ENCODE data around the gene SOD1. TPM values are rescaled to one million over a fixed set of nuclear protein-coding genes. Genes with fewer than 3 reads are reported as not detected.

SOD1 gene
- total and polyA plus RNA-seq, 7 experiments from 2014 or later = 110 to 777 (median 192) TPM

GRCh38 chr21:31673321-31673912 is 13.9 kb downstream of the SOD1 start:
- intact Hi-C loops (cut with micrococcal nuclease) = no loop called here
- H3K27ac ChIP-seq (ENCODE audit: low read depth, low read length) = no peak overlapping the region
- no peaks in the 10 kb centered on the region for H3K4me1 ChIP-seq (ENCODE audit: control insufficient read depth in 2 of 2, insufficient read depth in 2 of 2, low read length in 2 of 2)
- H3K4me3 Mint-ChIP-seq = no peak overlapping the region
- ChIA-PET POLR2A (no interaction called here), CTCF (no interaction called here)
- H3K9me3 Mint-ChIP-seq = no peaks in the 10 kb centered on the region
- peaks cover 5 to 21% (median 7%) of the 10 kb centered on the region in 5 donors for H3K36me3 Mint-ChIP-seq
- no peak for ATAC-seq
- no peak overlapping the region for H3K4me3 ChIP-seq (ENCODE audit: low read length)
- H3K27ac Mint-ChIP-seq = peak overlapping the region in 3 of 9 donors; percentile 22 to 63 (median 29)
- DNase-seq = no peak
- H3K9me3 ChIP-seq (ENCODE audit: control insufficient read depth in 2 of 3, low read length in 3 of 3) = no peaks in the 10 kb centered on the region
- peaks cover 0 to 30% (median 12%) of the 10 kb centered on the region in 3 experiments for H3K36me3 ChIP-seq (ENCODE audit: control insufficient read depth in 2 of 3, insufficient read depth in 3 of 3, low read length in 3 of 3)
- no peaks in the 10 kb centered on the region for H3K27me3 Mint-ChIP-seq
- no peaks in the 10 kb centered on the region for H3K27me3 ChIP-seq (ENCODE audit: control insufficient read depth in 2 of 2, insufficient read depth in 2 of 2, low read length in 2 of 2)
- peaks cover 1 to 6% (median 4%) of the 10 kb centered on the region in 7 donors for H3K4me1 Mint-ChIP-seq

- POLR2A ChIA-PET = interaction anchor here (1.1 kb wide), 1 partner anchor 57 kb away, joined by 3 read pairs; the partner anchor contains the start of gene SCAF4
- CTCF ChIA-PET = no interaction called here
- Mint-ChIP-seq H3K36me3 (peaks cover 4 to 17% (median 8%) of the 10 kb centered on the region in 5 donors), H3K27me3 (no peaks in the 10 kb centered on the region), H3K9me3 (no peaks in the 10 kb centered on the region), H3K4me1 (peaks cover 0 to 3% (median 0%) of the 10 kb centered on the region in 7 donors), H3K4me3 (no peak overlapping the region), H3K27ac (no peak overlapping the region)
- Histone ChIP-seq H3K4me3 (ENCODE audit: low read length) (no peak overlapping the region), H3K4me1 (ENCODE audit: control insufficient read depth in 2 of 2, insufficient read depth in 2 of 2, low read length in 2 of 2) (no peaks in the 10 kb centered on the region), H3K27ac (ENCODE audit: low read depth, low read length) (no peak overlapping the region), H3K36me3 (ENCODE audit: control insufficient read depth in 2 of 3, insufficient read depth in 3 of 3, low read length in 3 of 3) (peaks cover 0 to 21% (median 2%) of the 10 kb centered on the region in 3 experiments), H3K9me3 (ENCODE audit: control insufficient read depth in 2 of 3, low read length in 3 of 3) (no peaks in the 10 kb centered on the region), H3K27me3 (ENCODE audit: control insufficient read depth in 2 of 2, insufficient read depth in 2 of 2, low read length in 2 of 2) (no peaks in the 10 kb centered on the region)
- DNase-seq = no peak
- intact Hi-C loops (cut with micrococcal nuclease) = no loop called here
- ATAC-seq = no peak
Observed at GRCh38 chr21:31675318-31675717, 15.8 kb downstream of the SOD1 start.

GRCh38 chr21:31675960-31676359 is 16.5 kb downstream of the SOD1 start:
- intact Hi-C loops (cut with micrococcal nuclease) = no loop called here
- ATAC-seq = no peak
- Mint-ChIP-seq H3K4me1 (peaks cover 0 to 3% (median 0%) of the 10 kb centered on the region in 7 donors), H3K9me3 (no peaks in the 10 kb centered on the region), H3K27ac (no peak overlapping the region), H3K4me3 (no peak overlapping the region), H3K36me3 (peaks cover 4 to 13% (median 8%) of the 10 kb centered on the region in 5 donors), H3K27me3 (no peaks in the 10 kb centered on the region)
- no peaks in the 10 kb centered on the region for H3K9me3 ChIP-seq (ENCODE audit: control insufficient read depth in 2 of 3, low read length in 3 of 3)
- CTCF ChIA-PET = no interaction called here
- DNase-seq = no peak
- POLR2A ChIA-PET = no interaction called here
- peaks cover 0 to 21% (median 0%) of the 10 kb centered on the region in 3 experiments for H3K36me3 ChIP-seq (ENCODE audit: control insufficient read depth in 2 of 3, insufficient read depth in 3 of 3, low read length in 3 of 3)
- no peak overlapping the region for H3K4me3 ChIP-seq (ENCODE audit: low read length)
- H3K27ac ChIP-seq (ENCODE audit: low read depth, low read length) = no peak overlapping the region
- no peaks in the 10 kb centered on the region for H3K4me1 ChIP-seq (ENCODE audit: control insufficient read depth in 2 of 2, insufficient read depth in 2 of 2, low read length in 2 of 2)
- no peaks in the 10 kb centered on the region for H3K27me3 ChIP-seq (ENCODE audit: control insufficient read depth in 2 of 2, insufficient read depth in 2 of 2, low read length in 2 of 2)

- Histone ChIP-seq H3K27ac (ENCODE audit: low read depth, low read length) (no peak overlapping the region), H3K9me3 (ENCODE audit: control insufficient read depth in 2 of 3, low read length in 3 of 3) (no peaks in the 10 kb centered on the region), H3K27me3 (ENCODE audit: control insufficient read depth in 2 of 2, insufficient read depth in 2 of 2, low read length in 2 of 2) (no peaks in the 10 kb centered on the region), H3K36me3 (ENCODE audit: control insufficient read depth in 2 of 3, insufficient read depth in 3 of 3, low read length in 3 of 3) (peaks cover 0 to 11% (median 2%) of the 10 kb centered on the region in 3 experiments), H3K4me3 (ENCODE audit: low read length) (no peak overlapping the region), H3K4me1 (ENCODE audit: control insufficient read depth in 2 of 2, insufficient read depth in 2 of 2, low read length in 2 of 2) (no peaks in the 10 kb centered on the region)
- H3K4me3 Mint-ChIP-seq = no peak overlapping the region
- no peaks in the 10 kb centered on the region for H3K9me3 Mint-ChIP-seq
- ChIA-PET CTCF (no interaction called here), POLR2A (no interaction called here)
- intact Hi-C loops (cut with micrococcal nuclease) = no loop called here
- H3K27ac Mint-ChIP-seq = no peak overlapping the region
- DNase-seq = no peak
- no peak for ATAC-seq
- peaks cover 0 to 11% (median 4%) of the 10 kb centered on the region in 5 donors for H3K36me3 Mint-ChIP-seq
- no peaks in the 10 kb centered on the region for H3K27me3 Mint-ChIP-seq
- H3K4me1 Mint-ChIP-seq = peaks cover 0 to 3% (median 0%) of the 10 kb centered on the region in 7 donors
Observed at GRCh38 chr21:31677047-31677446, 17.6 kb downstream of the SOD1 start.

- Histone ChIP-seq H3K27me3 (ENCODE audit: control insufficient read depth in 2 of 2, insufficient read depth in 2 of 2, low read length in 2 of 2) (no peaks in the 10 kb centered on the region), H3K4me3 (ENCODE audit: low read length) (no peak overlapping the region), H3K27ac (ENCODE audit: low read depth, low read length) (no peak overlapping the region), H3K36me3 (ENCODE audit: control insufficient read depth in 2 of 3, insufficient read depth in 3 of 3, low read length in 3 of 3) (peaks cover 6 to 22% (median 15%) of the 10 kb centered on the region in 3 experiments), H3K9me3 (ENCODE audit: control insufficient read depth in 2 of 3, low read length in 3 of 3) (no peaks in the 10 kb centered on the region), H3K4me1 (ENCODE audit: control insufficient read depth in 2 of 2, insufficient read depth in 2 of 2, low read length in 2 of 2) (no peaks in the 10 kb centered on the region)
- intact Hi-C loops (cut with micrococcal nuclease) = loop anchor here in 1 of 2 donors (2.0 kb wide), 1 partner anchor 14 kb away; no protein-coding TSS in a partner anchor
- H3K27me3 Mint-ChIP-seq = no peaks in the 10 kb centered on the region
- peaks cover 0 to 16% (median 9%) of the 10 kb centered on the region in 5 donors for H3K36me3 Mint-ChIP-seq
- no peaks in the 10 kb centered on the region for H3K9me3 Mint-ChIP-seq
- DNase-seq (no peak), ATAC-seq (no peak)
- H3K4me3 Mint-ChIP-seq = no peak overlapping the region
- POLR2A ChIA-PET = interaction anchor here (1.2 kb wide), 1 partner anchor 9 kb away, joined by 3 read pairs; no protein-coding TSS in a partner anchor
- peaks cover 0 to 5% (median 0%) of the 10 kb centered on the region in 7 donors for H3K4me1 Mint-ChIP-seq
- CTCF ChIA-PET = no interaction called here
- no peak overlapping the region for H3K27ac Mint-ChIP-seq
Observed at GRCh38 chr21:31678478-31678877, 19.0 kb downstream of the SOD1 start.

GRCh38 chr21:31682620-31683019 is 23.1 kb downstream of the SOD1 start:
- no peaks in the 10 kb centered on the region for H3K4me1 ChIP-seq (ENCODE audit: control insufficient read depth in 2 of 2, insufficient read depth in 2 of 2, low read length in 2 of 2)
- CTCF ChIA-PET = no interaction called here
- H3K27ac Mint-ChIP-seq = peak overlapping the region in 1 of 9 donors; percentile 1
- no peaks in the 10 kb centered on the region for H3K9me3 Mint-ChIP-seq
- peaks cover 8 to 46% (median 30%) of the 10 kb centered on the region in 5 donors for H3K36me3 Mint-ChIP-seq
- no peak overlapping the region for H3K4me3 Mint-ChIP-seq
- H3K4me3 ChIP-seq (ENCODE audit: low read length) = no peak overlapping the region
- H3K36me3 ChIP-seq (ENCODE audit: control insufficient read depth in 2 of 3, insufficient read depth in 3 of 3, low read length in 3 of 3) = peaks cover 18 to 56% (median 22%) of the 10 kb centered on the region in 3 experiments
- H3K27ac ChIP-seq (ENCODE audit: low read depth, low read length) = no peak overlapping the region
- ATAC-seq (no peak), DNase-seq (no peak)
- POLR2A ChIA-PET = no interaction called here
- H3K9me3 ChIP-seq (ENCODE audit: control insufficient read depth in 2 of 3, low read length in 3 of 3) = no peaks in the 10 kb centered on the region
- intact Hi-C loops (cut with micrococcal nuclease) = no loop called here
- H3K4me1 Mint-ChIP-seq = peaks cover 0 to 6% (median 0%) of the 10 kb centered on the region in 7 donors
- no peaks in the 10 kb centered on the region for H3K27me3 ChIP-seq (ENCODE audit: control insufficient read depth in 2 of 2, insufficient read depth in 2 of 2, low read length in 2 of 2)
- H3K27me3 Mint-ChIP-seq = no peaks in the 10 kb centered on the region

GRCh38 chr21:31683029-31683428 is 23.5 kb downstream of the SOD1 start:
- Mint-ChIP-seq H3K9me3 (no peaks in the 10 kb centered on the region), H3K36me3 (peaks cover 8 to 47% (median 30%) of the 10 kb centered on the region in 5 donors), H3K4me1 (peaks cover 0 to 6% (median 0%) of the 10 kb centered on the region in 7 donors), H3K4me3 (no peak overlapping the region), H3K27me3 (no peaks in the 10 kb centered on the region), H3K27ac (peak overlapping the region in 1 of 9 donors; percentile 1)
- Histone ChIP-seq H3K9me3 (ENCODE audit: control insufficient read depth in 2 of 3, low read length in 3 of 3) (no peaks in the 10 kb centered on the region), H3K27ac (ENCODE audit: low read depth, low read length) (no peak overlapping the region), H3K27me3 (ENCODE audit: control insufficient read depth in 2 of 2, insufficient read depth in 2 of 2, low read length in 2 of 2) (no peaks in the 10 kb centered on the region), H3K36me3 (ENCODE audit: control insufficient read depth in 2 of 3, insufficient read depth in 3 of 3, low read length in 3 of 3) (peaks cover 18 to 60% (median 22%) of the 10 kb centered on the region in 3 experiments), H3K4me3 (ENCODE audit: low read length) (no peak overlapping the region), H3K4me1 (ENCODE audit: control insufficient read depth in 2 of 2, insufficient read depth in 2 of 2, low read length in 2 of 2) (no peaks in the 10 kb centered on the region)
- CTCF ChIA-PET = no interaction called here
- ATAC-seq (no peak), DNase-seq (no peak)
- intact Hi-C loops (cut with micrococcal nuclease) = no loop called here
- POLR2A ChIA-PET = no interaction called here

Data from naive thymus-derived CD4-positive, alpha-beta T cell (primary cell).